Erythroblast (primary cell): ENCODE results near the gene GIMAP1.

ENCODE experiments used
- DNase-seq, 2 experiments: peaks; one replicate each; lab custom pipeline; 2025; lab: John Stamatoyannopoulos, UW
- GATA1 ChIP-seq: IDR thresholded peaks from 2 replicates; pipeline ENCODE4 v1.6.1; 2011; ENCODE audit warnings: low read depth, mild to moderate bottlenecking, control low read depth, low read length, moderate library complexity
- POLR2A ChIP-seq: IDR thresholded peaks from 2 replicates; pipeline ENCODE4 v1.6.1; 2011; ENCODE audit warnings: mild to moderate bottlenecking, low read length

The GIMAP1 gene

GRCh38 chr7:150733482-150734095 is 17.2 kb downstream of the GIMAP1 start:
- DNase-seq, result no peak
- TF ChIP-seq GATA1 (no peak), POLR2A (no peak)

GRCh38 chr7:150734254-150734653 is 17.8 kb downstream of the GIMAP1 start:
- no peak for TF ChIP-seq POLR2A
- no peak for TF ChIP-seq GATA1
- DNase-seq, result no peak

GRCh38 chr7:150735596-150736358 is 19.4 kb downstream of the GIMAP1 start:
- DNase-seq, result no peak
- TF ChIP-seq GATA1, result no peak

GRCh38 chr7:150736864-150737263 is 20.5 kb downstream of the GIMAP1 start:
- no peak for DNase-seq
- TF ChIP-seq POLR2A, result no peak
- TF ChIP-seq GATA1, result no peak

- TF ChIP-seq GATA1 (no peak), POLR2A (no peak)
- DNase-seq, result no peak
Measured at GRCh38 chr7:150737265-150738055, 21.0 kb downstream of the GIMAP1 start, which contains the start of gene GIMAP5. Gene GIMAP5 (plus strand): TSS chr7:150737418. CDS start chr7:150740885, 3,467 bp downstream.

- TF ChIP-seq POLR2A, result no peak
- TF ChIP-seq GATA1, result no peak
- no peak for DNase-seq
Measured at GRCh38 chr7:150738092-150738491, 21.7 kb downstream of the GIMAP1 start.

GRCh38 chr7:150738591-150739001 is 22.2 kb downstream of the GIMAP1 start:
- DNase-seq, result no peak
- no peak for TF ChIP-seq POLR2A
- TF ChIP-seq GATA1, result no peak

- TF ChIP-seq POLR2A (no peak), GATA1 (no peak)
- DNase-seq, result no peak
Measured at GRCh38 chr7:150739033-150739432, 22.6 kb downstream of the GIMAP1 start.

GRCh38 chr7:150740053-150740452 is 23.6 kb downstream of the GIMAP1 start:
- TF ChIP-seq POLR2A (no peak), GATA1 (no peak)
- DNase-seq, result no peak

- no peak for TF ChIP-seq GATA1
- TF ChIP-seq POLR2A, result no peak
- no peak for DNase-seq
Measured at GRCh38 chr7:150742286-150742968, 26.0 kb downstream of the GIMAP1 start.

- TF ChIP-seq GATA1 (no peak), POLR2A (no peak)
Measured at GRCh38 chr7:150744041-150744656, 27.7 kb downstream of the GIMAP1 start.

GRCh38 chr7:150745086-150745485 is 28.7 kb downstream of the GIMAP1 start:
- no peak for DNase-seq
- no peak for TF ChIP-seq GATA1
- TF ChIP-seq POLR2A, result no peak

More at GRCh38 chr7:150744041-150744656, 27.7 kb downstream of the GIMAP1 start:
- DNase-seq, result no peak

- TF ChIP-seq GATA1 (no peak), POLR2A (no peak)
- DNase-seq, result no peak
Measured at GRCh38 chr7:150745876-150746275, 29.5 kb downstream of the GIMAP1 start.
